Fibroblast of skin of right quadriceps (primary cell): ENCODE measurements around the gene MOB3A.
"Not testable (repeated sequence)": the region's sequence is repeated elsewhere in the genome, so short reads cannot be mapped to it uniquely, and the experiment has no call there.

Experiments
- DNase-seq: peaks from one replicate; pipeline ENCODE4 v3.0.0-alpha.2; 2013

MOB3A gene

GRCh38 chr19:2045501-2046045 is 50.6 kb downstream of the MOB3A start:
- DNase-seq, result no peak

- DNase-seq, result no peak
Measured at GRCh38 chr19:2044709-2045500, 51.2 kb downstream of the MOB3A start.

GRCh38 chr19:2043961-2044708 is 52.0 kb downstream of the MOB3A start:
- DNase-seq, result no peak

- DNase-seq, result no peak
Measured at GRCh38 chr19:2043251-2043641, 52.9 kb downstream of the MOB3A start.

- no peak for DNase-seq
Measured at GRCh38 chr19:2042485-2043250, 53.5 kb downstream of the MOB3A start.

GRCh38 chr19:2041683-2042484 is 54.2 kb downstream of the MOB3A start:
- DNase-seq, result peak; percentile 91

GRCh38 chr19:2041433-2041682 is 54.8 kb downstream of the MOB3A start:
- DNase-seq, result no peak

GRCh38 chr19:2040647-2041432 is 55.3 kb downstream of the MOB3A start:
- DNase-seq, result no peak

GRCh38 chr19:2039959-2040646 is 56.0 kb downstream of the MOB3A start:
- no peak for DNase-seq

GRCh38 chr19:2039089-2039958 is 56.8 kb downstream of the MOB3A start:
- no peak for DNase-seq

- DNase-seq, result no peak
Measured at GRCh38 chr19:2038284-2039088, 57.6 kb downstream of the MOB3A start.

- no peak for DNase-seq
Measured at GRCh38 chr19:2037651-2038255, 58.4 kb downstream of the MOB3A start.

- no peak for DNase-seq
Measured at GRCh38 chr19:2036424-2036823, 59.7 kb downstream of the MOB3A start.

- DNase-seq, result no peak
Measured at GRCh38 chr19:2035590-2035991, 60.5 kb downstream of the MOB3A start.

- peak; percentile 14 for DNase-seq
Measured at GRCh38 chr19:2034729-2035589, 61.2 kb downstream of the MOB3A start.

GRCh38 chr19:2034253-2034652 is 61.9 kb downstream of the MOB3A start:
- not testable (repeated sequence) for DNase-seq

- no peak for DNase-seq
Measured at GRCh38 chr19:2033825-2034159, 62.3 kb downstream of the MOB3A start.
